IMR-90 (cell line): Measurements from ENCODE around the gene CROCC. TPM values are rescaled to one million over a fixed set of nuclear protein-coding genes. Genes with fewer than 3 reads are reported as not detected.
"Not testable (repeated sequence)": the region's sequence is repeated elsewhere in the genome, so short reads cannot be mapped to it uniquely, and the experiment has no call there.

Experiments
- ATAC-seq: fragments of 200-7000 bp; cut with Tn5 transposase; 2 replicates; pipeline ENCODE4 v1.9.1; 2020; ENCODE audit warnings: low read depth, mild to moderate bottlenecking, moderate library complexity
- BruUV-seq: library from RNA; stranded (reverse); fragments of 400-500 nt; replicated peaks from 2 replicates; lab custom pipeline; 2021; lab: Mats Ljungman, UMichigan
- CTCF ChIA-PET: fragments of 300-600 bp; formaldehyde crosslinking; extraction: SDS; loops from one replicate; lab custom pipeline; 2021; ENCODE audit warnings: antibody characterized with exemption; lab: Yijun Ruan, JAX
- POLR2A ChIA-PET: fragments of 300-600 bp; sonication (Branson Sonifier 250); formaldehyde crosslinking; loops from one replicate; lab custom pipeline; 2022; ENCODE audit warnings: antibody characterized with exemption; ENCODE audit not compliant: unreplicated experiment; lab: Charles Lee
- DNase-seq: peaks from one replicate; pipeline ENCODE4 v3.0.0; 2013
- H2AFZ ChIP-seq: replicated peaks from 2 replicates; pipeline ENCODE3; 2013; ENCODE audit warnings: low read length, mild to moderate bottlenecking; ENCODE audit not compliant: poor library complexity
- H2AK5ac ChIP-seq: 2 replicates; pipeline ENCODE4 v1.6.1; 2013; ENCODE audit warnings: low read depth, low read length, inconsistent platforms
- H2AK9ac ChIP-seq: replicated peaks from 2 replicates; pipeline ENCODE3; 2013; ENCODE audit warnings: mild to moderate bottlenecking, low read depth, low read length, moderate library complexity; ENCODE audit not compliant: poor library complexity
- H2BK120ac ChIP-seq: 2 replicates; pipeline ENCODE4 v1.6.1; 2013; ENCODE audit warnings: low read depth, low read length, inconsistent platforms
- H2BK15ac ChIP-seq: 3 replicates; pipeline ENCODE4 v1.6.1; 2013; ENCODE audit warnings: low read depth, low read length, inconsistent platforms
- H2BK20ac ChIP-seq: 2 replicates; pipeline ENCODE4 v1.6.1; 2013; ENCODE audit warnings: low read depth, mild to moderate bottlenecking, inconsistent platforms, low read length, moderate library complexity
- H2BK5ac ChIP-seq: 2 replicates; pipeline ENCODE4 v1.6.1; 2013; ENCODE audit warnings: mild to moderate bottlenecking, low read depth, low read length, inconsistent platforms; ENCODE audit not compliant: poor library complexity, severe bottlenecking
- H3K14ac ChIP-seq: replicated peaks from 2 replicates; pipeline ENCODE4 v1.6.1; 2013; ENCODE audit warnings: low read depth, low read length, inconsistent platforms
- H3K18ac ChIP-seq: 2 replicates; pipeline ENCODE4 v1.6.1; 2013; ENCODE audit warnings: low read depth, low read length, control low read depth
- H3K23ac ChIP-seq: 2 replicates; pipeline ENCODE4 v1.6.1; 2013; ENCODE audit warnings: low read depth, low read length, inconsistent platforms
- H3K27ac ChIP-seq: 2 replicates; pipeline ENCODE4 v1.5.1; 2013; ENCODE audit warnings: mild to moderate bottlenecking, control low read depth, low read length; ENCODE audit not compliant: insufficient read depth
- H3K27me3 ChIP-seq: 2 replicates; pipeline ENCODE4 v1.6.1; 2013; ENCODE audit warnings: low read length; ENCODE audit not compliant: control insufficient read depth, insufficient read depth
- H3K36me3 ChIP-seq: 2 replicates; pipeline ENCODE4 v1.6.1; 2013; ENCODE audit warnings: low read length, mixed read lengths; ENCODE audit not compliant: control insufficient read depth, insufficient read depth
- H3K4ac ChIP-seq: 2 replicates; pipeline ENCODE4 v1.6.1; 2013; ENCODE audit warnings: low read depth, low read length, inconsistent platforms
- H3K4me1 ChIP-seq: 2 replicates; pipeline ENCODE4 v1.6.1; 2013; ENCODE audit warnings: low read length, mixed read lengths; ENCODE audit not compliant: control insufficient read depth, insufficient read depth
- H3K4me2 ChIP-seq: 2 replicates; pipeline ENCODE4 v1.6.1; 2013; ENCODE audit warnings: low read depth, mild to moderate bottlenecking, control low read depth, low read length, moderate library complexity
- H3K4me3 ChIP-seq: 2 replicates; pipeline ENCODE4 v1.5.1; 2013; ENCODE audit warnings: low read depth, mild to moderate bottlenecking, control low read depth, low read length, moderate library complexity; ENCODE audit not compliant: insufficient read depth
- H3K56ac ChIP-seq: 2 replicates; pipeline ENCODE4 v1.6.1; 2013; ENCODE audit warnings: low read length, inconsistent platforms; ENCODE audit not compliant: insufficient read depth; ENCODE audit errors: extremely low read depth
- H3K79me1 ChIP-seq, 2 experiments: 2 replicates each; pipeline ENCODE4 v1.6.1; 2013; ENCODE audit warnings: low read length in 2 of 2, inconsistent platforms in 1 of 2, low read depth in 1 of 2
- H3K9ac ChIP-seq: 2 replicates; pipeline ENCODE4 v1.6.1; 2013; ENCODE audit warnings: low read depth, low read length, control low read depth
- H3K9me1 ChIP-seq: 2 replicates; pipeline ENCODE4 v1.6.1; 2013; ENCODE audit warnings: low read length, inconsistent platforms; ENCODE audit not compliant: insufficient read depth
- H3K9me3 ChIP-seq: 2 replicates; pipeline ENCODE4 v1.6.1; 2013; ENCODE audit warnings: low read length; ENCODE audit not compliant: control insufficient read depth, insufficient read depth
- H4K20me1 ChIP-seq: 2 replicates; pipeline ENCODE4 v1.6.1; 2013; ENCODE audit warnings: low read length, inconsistent platforms; ENCODE audit not compliant: insufficient read depth
- H4K5ac ChIP-seq: 2 replicates; pipeline ENCODE4 v1.6.1; 2013; ENCODE audit warnings: mild to moderate bottlenecking, low read depth, low read length, control low read depth
- H4K8ac ChIP-seq, 2 experiments: 2 replicates each; pipeline ENCODE4 v1.6.1; 2013; ENCODE audit warnings: low read depth in 2 of 2, low read length in 2 of 2, control low read depth in 1 of 2, inconsistent platforms in 1 of 2
- H4K91ac ChIP-seq: 2 replicates; pipeline ENCODE4 v1.6.1; 2013; ENCODE audit warnings: low read depth, low read length, inconsistent platforms; ENCODE audit not compliant: insufficient read depth
- WGBS, 2 experiments: methylation state at CpG; one replicate each; pipeline versions ENCODE4 v1.1.5 to v1.1.7; 2013; ENCODE audit warnings: missing lambda C conversion rate in 2 of 2; ENCODE audit not compliant: insufficient read length in 1 of 2; ENCODE audit errors: extremely low coverage in 2 of 2; 5-methylcytosine and 5-hydroxymethylcytosine counted together
- dilution Hi-C: fragments of 300-500 bp; cut with HindIII; formaldehyde crosslinking; loops from one replicate; pipeline ENCODE4 v1.14.3; 2018; ENCODE audit warnings: low sequenced_read_pairs; ENCODE audit not compliant: unreplicated experiment
- in situ Hi-C: fragments of 300-500 bp; cut with MboI; formaldehyde crosslinking; loops from 3 replicates; pipeline ENCODE4 v1.14.3; 2019; ENCODE audit warnings: low sequenced_read_pairs, inconsistent platforms, mixed read lengths
- intact Hi-C: fragments of 100-400 bp; cut with micrococcal nuclease; formaldehyde crosslinking; loops from 2 replicates; pipeline ENCODE4 v1.10.0; 2022
- polyA plus RNA-seq, 3 experiments: library from polyadenylated mRNA; depleted of rRNA; stranded (reverse); fragments of >200 nt; gene quantifications; 2 replicates each; pipeline ENCODE4 v1.2.3, GENCODE V29; 2012; ENCODE audit warnings: low replicate concordance in 1 of 3
- total RNA-seq: library from RNA; depleted of rRNA; stranded (reverse); fragments of >200 nt; gene quantifications from 2 replicates; pipeline ENCODE4 v1.2.3, GENCODE V29; 2012

The CROCC gene
- total and polyA plus RNA-seq, 2 of the 4 experiments (the other 2 are of a cell fraction) = 7.5 to 13.7 TPM

DNA sequence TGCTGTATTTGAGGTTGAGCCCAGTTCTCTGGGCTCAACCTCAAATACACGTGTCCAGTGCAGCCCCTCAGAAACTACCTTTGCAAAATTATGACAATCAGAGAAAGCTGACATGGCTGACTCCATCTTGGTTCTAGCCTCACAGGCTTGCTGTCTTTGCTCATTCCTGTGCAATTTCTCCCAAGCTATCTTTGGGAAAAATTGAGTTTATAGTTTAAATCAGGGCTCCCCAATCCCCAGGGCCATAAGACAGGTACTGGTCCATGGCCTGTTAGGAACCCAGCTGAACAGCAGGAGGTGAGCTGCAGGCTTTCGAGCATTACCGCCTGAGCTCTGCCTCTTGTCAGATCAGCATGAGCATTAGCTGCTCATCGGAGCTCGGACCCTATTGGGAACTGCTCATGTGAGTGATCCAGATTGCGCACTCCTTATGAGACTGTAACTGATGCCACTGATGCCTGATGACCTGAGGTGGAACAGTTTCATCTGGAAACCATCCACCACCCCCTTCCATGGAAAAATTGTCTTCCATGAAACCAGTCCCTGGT is 28.7 kb upstream of the CROCC start:
- H2BK15ac ChIP-seq, H3K4ac ChIP-seq, H2AK9ac ChIP-seq, H2AFZ ChIP-seq, dilution Hi-C loops, H3K18ac ChIP-seq, H2BK20ac ChIP-seq, H3K9ac ChIP-seq, H3K4me2 ChIP-seq, H3K56ac ChIP-seq, intact Hi-C loops, BruUV-seq, POLR2A ChIA-PET, H4K8ac ChIP-seq, H4K91ac ChIP-seq, in situ Hi-C loops, ATAC-seq, DNase-seq, H3K27me3 ChIP-seq, H3K27ac ChIP-seq, H3K36me3 ChIP-seq, H3K9me3 ChIP-seq, H4K5ac ChIP-seq, H3K14ac ChIP-seq, H2BK5ac ChIP-seq, H3K4me1 ChIP-seq, H3K79me1 ChIP-seq, H3K23ac ChIP-seq, H2BK120ac ChIP-seq, H3K4me3 ChIP-seq, H2AK5ac ChIP-seq, H3K9me1 ChIP-seq: not testable (repeated sequence)
- H4K20me1 ChIP-seq = peaks cover 11% of the 10 kb centered on the region
- CTCF ChIA-PET = interaction anchor here (0.6 kb wide), 1 partner anchor 193 kb away, joined by 3 read pairs; no protein-coding TSS in a partner anchor
- WGBS, 2 experiments = 86% methylated on average over 1 of the region's 6 CpGs; no CpG with 5 or more reads in 1 of the 2 experiments

DNA sequence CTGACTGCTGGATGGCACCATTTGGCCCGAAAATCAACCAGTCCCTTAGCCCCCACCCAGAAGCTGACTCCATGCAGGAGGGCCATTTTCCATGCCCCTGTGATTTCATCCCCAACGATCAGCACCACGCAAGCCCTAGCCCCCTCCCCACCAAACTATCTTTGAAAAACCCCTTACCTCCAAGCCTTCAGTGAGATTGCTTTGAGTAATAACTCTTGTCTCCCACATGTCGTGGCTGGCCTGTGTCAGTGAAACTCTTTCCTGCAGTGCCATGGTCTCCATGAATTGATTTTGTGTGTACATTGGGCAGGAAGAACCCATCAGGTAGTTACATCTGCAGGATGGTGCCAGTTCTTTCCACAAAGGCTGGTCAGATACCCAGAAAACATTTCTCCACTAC is 27.9 kb upstream of the CROCC start:
- H3K23ac ChIP-seq, H3K36me3 ChIP-seq, H3K56ac ChIP-seq, H2AFZ ChIP-seq, BruUV-seq, POLR2A ChIA-PET, H3K14ac ChIP-seq, H2AK5ac ChIP-seq, H2BK20ac ChIP-seq, H4K91ac ChIP-seq, H3K4me2 ChIP-seq, H3K4me1 ChIP-seq, dilution Hi-C loops, H3K9me1 ChIP-seq, H3K18ac ChIP-seq, H4K5ac ChIP-seq, H2BK15ac ChIP-seq, H4K8ac ChIP-seq, H3K27ac ChIP-seq, in situ Hi-C loops, H3K79me1 ChIP-seq, DNase-seq, H3K9me3 ChIP-seq, H3K4ac ChIP-seq, H2BK120ac ChIP-seq, H3K27me3 ChIP-seq, H2AK9ac ChIP-seq, intact Hi-C loops, H2BK5ac ChIP-seq, H3K4me3 ChIP-seq, H3K9ac ChIP-seq, ATAC-seq: not testable (repeated sequence)
- CTCF ChIA-PET = interaction anchor here (0.6 kb wide), 1 partner anchor 194 kb away, joined by 3 read pairs; no protein-coding TSS in a partner anchor
- 60% methylated on average over 1 of the region's 4 CpGs; no CpG with 5 or more reads in 1 of the 2 experiments for WGBS, 2 experiments
- H4K20me1 ChIP-seq = peaks cover 11% of the 10 kb centered on the region
